T-cell (primary cell): ENCODE data around the gene PRKAR1B. TPM values are rescaled to one million over a fixed set of nuclear protein-coding genes. Genes with fewer than 3 reads are reported as not detected.

Experiments
- ATAC-seq, 4 experiments: fragments of 200-7000 bp in 3 of 4; fragments of 150-1000 bp in 1 of 4; cut with Tn5 transposase; replicated peaks in 1 of 4; 1 replicate in 3 of 4; 2 replicates in 1 of 4; pipeline ENCODE4 v1.10.0; 2021; ENCODE audit warnings: moderate library complexity in 3 of 4, mild to moderate bottlenecking in 2 of 4, moderate number of reproducible peaks in 1 of 4
- CTCF ChIA-PET, 2 donors: fragments of 300-600 bp; sonication (Branson Sonifier 250); formaldehyde crosslinking; loops; one replicate each; lab custom pipeline; 2022; ENCODE audit warnings: antibody characterized with exemption in 2 of 2; lab: Charles Lee
- POLR2A ChIA-PET, 2 donors: fragments of 300-600 bp; sonication (Branson Sonifier 250); formaldehyde crosslinking; loops; one replicate each; lab custom pipeline; 2022; ENCODE audit warnings: antibody characterized with exemption in 2 of 2; lab: Charles Lee
- DNase-seq, 35 experiments: peaks; one replicate each; pipeline versions ENCODE4 v3.0.0 to v3.0.0-alpha.2; 2013 to 2023
- H3K27ac ChIP-seq: one replicate; pipeline ENCODE4 v1.5.1; 2013; ENCODE audit warnings: low read length
- H3K27me3 ChIP-seq, 2 experiments: replicated peaks in 1 of 2; 1 replicate in 1 of 2; 2 replicates in 1 of 2; pipeline versions ENCODE4 v1.6.1 to v1.7.0; 2013; ENCODE audit warnings: low read length in 1 of 2, mixed read lengths in 1 of 2; ENCODE audit not compliant: control insufficient read depth in 2 of 2, insufficient read depth in 2 of 2; ENCODE audit errors: extremely low read depth in 1 of 2
- H3K36me3 ChIP-seq, 2 donors: 1 replicate in 1 of 2; 2 replicates in 1 of 2; pipeline versions ENCODE4 v1.6.1 to v1.7.0; 2013; ENCODE audit warnings: low read length in 1 of 2; ENCODE audit not compliant: control insufficient read depth in 2 of 2, insufficient read depth in 1 of 2; ENCODE audit errors: extremely low read depth in 1 of 2
- H3K4me1 ChIP-seq, 2 experiments: 1 replicate in 1 of 2; 2 replicates in 1 of 2; pipeline versions ENCODE4 v1.6.1 to v1.7.0; 2013; ENCODE audit warnings: low read length in 2 of 2, mixed read lengths in 1 of 2; ENCODE audit not compliant: insufficient read depth in 2 of 2, control insufficient read depth in 1 of 2; ENCODE audit errors: extremely low read depth in 1 of 2
- H3K4me3 ChIP-seq, 2 donors: 1 replicate in 1 of 2; 2 replicates in 1 of 2; pipeline versions ENCODE4 v1.5.1 to v1.7.0; 2013; ENCODE audit warnings: mild to moderate bottlenecking in 2 of 2, low read length in 1 of 2, moderate library complexity in 1 of 2; ENCODE audit not compliant: control insufficient read depth in 1 of 2; ENCODE audit errors: extremely low read depth in 1 of 2
- H3K9me3 ChIP-seq: 2 replicates; pipeline ENCODE4 v1.7.0; 2013
- H3K27ac Mint-ChIP-seq, 2 donors: one replicate each; pipeline ENCODE4 v1.8.0; 2020 to 2021; ENCODE audit warnings: mild to moderate bottlenecking in 2 of 2, mixed read lengths in 2 of 2
- H3K27me3 Mint-ChIP-seq, 2 donors: one replicate each; pipeline ENCODE4 v1.8.0; 2021 to 2022; ENCODE audit warnings: mixed read lengths in 2 of 2
- H3K36me3 Mint-ChIP-seq: one replicate; pipeline ENCODE4 v1.8.0; 2021; ENCODE audit warnings: mixed read lengths
- H3K4me1 Mint-ChIP-seq, 3 donors: one replicate each; pipeline ENCODE4 v1.8.0; 2020 to 2022; ENCODE audit warnings: mixed read lengths in 3 of 3, mild to moderate bottlenecking in 1 of 3
- H3K4me3 Mint-ChIP-seq, 3 donors: one replicate each; pipeline ENCODE4 v1.8.0; 2020 to 2022; ENCODE audit warnings: mild to moderate bottlenecking in 3 of 3, mixed read lengths in 3 of 3, moderate library complexity in 3 of 3
- H3K9me3 Mint-ChIP-seq, 3 donors: one replicate each; pipeline ENCODE4 v1.8.0; 2020 to 2022; ENCODE audit warnings: mixed read lengths in 3 of 3
- WGBS: methylation state at CpG from one replicate; pipeline ENCODE4 v1.1.5; 2013; ENCODE audit warnings: missing lambda C conversion rate; ENCODE audit not compliant: insufficient coverage; 5-methylcytosine and 5-hydroxymethylcytosine counted together
- total RNA-seq, 35 experiments: library from RNA in 6 of 35; stranded (reverse) in 6 of 35; fragments of 120-200 nt in 1 of 35; gene quantifications; one replicate each; pipeline versions ENCODE4 v1.2.1 to v1.2.4 and lab custom pipeline; 2013 to 2026

Gene PRKAR1B
- total RNA-seq, 5 donors from 2014 or later (not counting 1 experiment from before 2014, with no cell fraction given) = 20.7 to 35.4 (median 24.4) TPM

DNA sequence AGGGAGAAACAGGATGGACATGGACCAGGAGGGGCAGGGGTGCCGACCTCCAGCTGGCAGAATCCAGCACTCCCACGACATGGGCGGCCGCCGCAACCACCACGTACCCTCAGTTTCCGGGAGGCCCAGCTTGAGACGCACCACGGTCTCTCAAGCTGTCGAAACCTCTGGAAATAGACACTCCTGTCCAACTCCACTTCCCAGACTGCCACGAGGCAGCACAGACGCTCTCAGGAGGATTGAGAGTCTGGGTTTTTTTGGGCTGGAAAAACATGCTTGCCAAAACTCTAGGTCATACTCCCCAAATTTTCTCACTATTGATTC lies 169.6 kb downstream of the PRKAR1B start:
- no peaks in the 10 kb centered on the region for H3K27me3 Mint-ChIP-seq
- Histone ChIP-seq H3K9me3 (no peaks in the 10 kb centered on the region), H3K36me3 (peaks cover 0 to 5% of the 10 kb centered on the region in 2 donors), H3K4me3 (no peak overlapping the region), H3K27ac (no peak overlapping the region), H3K27me3 (no peaks in the 10 kb centered on the region), H3K4me1 (no peaks in the 10 kb centered on the region)
- H3K4me1 Mint-ChIP-seq = peaks cover 0 to 8% (median 0%) of the 10 kb centered on the region in 3 donors
- H3K36me3 Mint-ChIP-seq = peaks cover 4% of the 10 kb centered on the region
- no peak for DNase-seq
- no peak overlapping the region for H3K4me3 Mint-ChIP-seq
- CTCF ChIA-PET = no interaction called here
- H3K27ac Mint-ChIP-seq = no peak overlapping the region
- ATAC-seq = no peak
- no peaks in the 10 kb centered on the region for H3K9me3 Mint-ChIP-seq
- POLR2A ChIA-PET = no interaction called here
- 95% methylated on average over 9 of the region's 12 CpGs for WGBS

DNA sequence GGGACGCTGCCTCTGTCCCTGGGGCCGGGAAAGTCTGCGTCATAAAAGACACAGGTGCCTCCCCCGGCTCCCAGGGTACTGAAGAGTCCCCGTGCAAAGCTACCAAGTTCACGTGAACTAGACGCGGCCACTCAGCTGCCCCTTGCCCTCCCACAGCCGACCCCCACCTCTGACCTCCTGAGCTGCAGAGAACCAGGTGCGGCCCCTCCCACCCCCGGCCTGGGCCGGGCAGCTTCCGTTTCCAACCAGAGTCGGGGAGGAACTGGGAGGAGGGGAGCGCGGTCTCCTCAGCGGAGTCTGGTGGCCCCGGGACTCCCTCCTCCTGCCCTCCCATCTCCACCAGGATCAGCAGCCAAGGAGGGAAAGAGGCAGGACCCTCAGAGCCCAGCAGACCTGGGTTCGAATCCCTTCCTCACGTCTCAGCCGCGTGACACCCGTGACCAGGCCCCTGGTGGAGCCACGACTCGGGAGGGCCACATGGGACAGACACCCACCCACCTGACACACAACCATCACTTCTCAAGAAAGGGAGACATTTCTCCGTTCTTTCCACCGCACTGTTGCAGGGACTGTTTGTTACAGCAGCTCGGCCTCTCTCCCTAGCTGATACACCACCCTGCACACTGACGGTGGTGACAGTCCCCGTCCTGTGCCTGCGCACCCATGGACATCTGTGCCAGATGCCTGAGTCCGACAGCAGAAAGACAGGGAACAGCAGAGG lies 170.1 kb downstream of the PRKAR1B start:
- Histone ChIP-seq H3K27ac (no peak overlapping the region), H3K9me3 (no peaks in the 10 kb centered on the region), H3K36me3 (peaks cover 0 to 5% of the 10 kb centered on the region in 2 donors), H3K27me3 (no peaks in the 10 kb centered on the region), H3K4me1 (no peaks in the 10 kb centered on the region), H3K4me3 (no peak overlapping the region)
- no peak for DNase-seq
- POLR2A ChIA-PET = no interaction called here
- whole genome bisulfite sequencing = 94% methylated on average over 17 of the region's 32 CpGs
- Mint-ChIP-seq H3K36me3 (peaks cover 4% of the 10 kb centered on the region), H3K9me3 (no peaks in the 10 kb centered on the region), H3K27ac (no peak overlapping the region), H3K4me1 (peaks cover 0 to 8% (median 0%) of the 10 kb centered on the region in 3 donors), H3K4me3 (no peak overlapping the region), H3K27me3 (no peaks in the 10 kb centered on the region)
- CTCF ChIA-PET = no interaction called here
- ATAC-seq = no peak

DNA sequence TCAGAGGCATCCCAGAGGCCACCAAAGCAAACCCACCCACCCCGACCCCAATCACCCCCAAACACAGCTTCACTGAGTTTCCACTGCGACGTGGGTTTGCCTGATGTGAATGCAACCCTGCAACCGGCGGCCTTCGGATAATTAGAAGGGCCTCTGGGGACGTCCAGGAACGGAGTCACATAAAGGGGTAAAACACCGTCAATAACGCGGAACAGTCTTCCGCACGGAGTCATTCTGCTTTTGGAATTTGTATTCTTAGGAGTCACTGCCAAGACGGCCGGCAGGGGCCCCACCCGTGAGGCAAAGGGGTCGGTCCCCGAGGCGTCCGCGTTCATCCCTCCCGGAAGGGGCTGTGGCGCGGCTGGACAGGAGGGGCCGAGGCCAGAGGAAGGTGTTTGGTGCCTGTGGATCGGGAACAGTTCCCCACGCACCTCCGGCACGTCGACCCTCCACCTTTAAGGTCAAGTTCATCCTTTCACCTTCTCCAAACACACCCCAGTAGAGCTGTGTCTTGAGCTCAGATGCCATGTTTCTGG lies 170.7 kb downstream of the PRKAR1B start:
- H3K27me3 ChIP-seq = no peaks in the 10 kb centered on the region

DNA sequence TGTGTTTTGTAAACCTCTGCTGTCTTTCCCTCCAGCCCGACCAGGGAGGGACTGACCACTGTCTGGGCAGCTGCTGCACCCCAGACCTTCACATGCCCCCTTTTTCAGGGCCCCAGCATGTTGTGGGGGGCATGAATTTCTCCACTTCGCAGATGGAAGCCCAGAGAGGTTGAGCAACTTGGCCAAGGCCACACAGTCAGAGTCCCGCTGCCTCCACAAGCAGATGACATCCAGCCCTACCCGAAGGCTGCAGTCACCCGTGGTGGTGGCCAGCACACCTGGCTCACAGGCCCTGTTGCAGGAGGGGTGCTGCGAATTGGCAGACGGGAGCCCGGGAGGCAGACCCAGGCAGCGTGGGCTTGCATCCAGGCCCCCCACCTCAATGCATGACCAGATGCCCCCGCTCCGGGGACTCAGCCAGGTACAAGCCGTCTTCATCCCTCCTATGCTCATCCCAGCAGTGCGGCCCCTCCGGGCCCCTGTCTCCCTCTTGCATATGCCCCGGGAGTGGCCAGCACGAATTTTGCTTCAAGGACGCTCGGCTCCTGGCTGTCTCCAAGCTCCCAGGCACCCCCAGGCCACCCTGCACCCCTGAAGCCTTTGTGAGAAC lies 171.4 kb downstream of the PRKAR1B start:
- Histone ChIP-seq H3K36me3 (peaks cover 0 to 5% of the 10 kb centered on the region in 2 donors), H3K27me3 (no peaks in the 10 kb centered on the region), H3K27ac (no peak overlapping the region), H3K4me1 (no peaks in the 10 kb centered on the region), H3K4me3 (no peak overlapping the region), H3K9me3 (no peaks in the 10 kb centered on the region)
- Mint-ChIP-seq H3K4me1 (peaks cover 0 to 1% (median 0%) of the 10 kb centered on the region in 3 donors), H3K4me3 (no peak overlapping the region), H3K36me3 (no peaks in the 10 kb centered on the region), H3K9me3 (no peaks in the 10 kb centered on the region), H3K27me3 (no peaks in the 10 kb centered on the region), H3K27ac (no peak overlapping the region)
- CTCF ChIA-PET = no interaction called here
- POLR2A ChIA-PET = no interaction called here
- 93% methylated on average over 17 of the region's 18 CpGs for WGBS
- DNase-seq (no peak), ATAC-seq (no peak)

More for the DNA sequence above, 170.7 kb downstream of the PRKAR1B start:
- ChIA-PET POLR2A (no interaction called here), CTCF (no interaction called here)
- Histone ChIP-seq H3K27ac (no peak overlapping the region), H3K36me3 (peaks cover 0 to 5% of the 10 kb centered on the region in 2 donors), H3K4me3 (no peak overlapping the region), H3K9me3 (no peaks in the 10 kb centered on the region), H3K4me1 (no peaks in the 10 kb centered on the region)
- Mint-ChIP-seq H3K36me3 (peaks cover 4% of the 10 kb centered on the region), H3K9me3 (no peaks in the 10 kb centered on the region), H3K27me3 (no peaks in the 10 kb centered on the region), H3K4me1 (peaks cover 0 to 8% (median 0%) of the 10 kb centered on the region in 3 donors), H3K27ac (no peak overlapping the region), H3K4me3 (no peak overlapping the region)
- DNase-seq = no peak
- ATAC-seq = no peak
- 89% methylated on average over 14 of the region's 30 CpGs for WGBS

DNA sequence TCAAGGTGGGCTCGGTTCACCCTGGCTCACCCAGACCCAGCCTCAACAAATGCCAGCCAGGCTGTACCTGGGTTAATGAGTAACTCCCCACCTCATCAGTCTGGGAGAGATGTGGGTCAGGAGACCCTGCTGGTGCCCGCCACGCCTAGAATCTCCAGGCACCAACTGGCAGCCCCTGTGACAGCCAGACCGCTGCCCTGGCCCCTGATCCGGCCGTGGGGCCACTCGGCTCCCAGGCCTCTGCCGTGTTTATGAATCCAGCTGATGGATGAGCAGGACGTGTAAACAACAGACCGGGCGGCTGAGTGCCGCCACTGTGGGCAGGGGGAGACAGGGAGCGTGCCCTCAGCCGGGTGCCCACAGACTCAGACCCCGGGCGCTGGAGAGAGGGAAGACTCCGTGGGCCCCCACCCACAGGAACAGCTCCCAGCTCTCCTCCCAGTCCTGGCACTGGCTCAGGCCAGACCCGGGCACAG lies 173.4 kb downstream of the PRKAR1B start:
- Histone ChIP-seq H3K4me3 (no peak overlapping the region), H3K4me1 (no peaks in the 10 kb centered on the region), H3K9me3 (no peaks in the 10 kb centered on the region), H3K36me3 (peaks cover 2 to 5% of the 10 kb centered on the region in 2 donors), H3K27me3 (no peaks in the 10 kb centered on the region), H3K27ac (no peak overlapping the region)
- no peak for ATAC-seq
- no peak overlapping the region for H3K4me3 Mint-ChIP-seq
- ChIA-PET POLR2A (no interaction called here), CTCF (no interaction called here)
- DNase-seq = no peak
- H3K36me3 Mint-ChIP-seq = peaks cover 7% of the 10 kb centered on the region
- no peaks in the 10 kb centered on the region for H3K27me3 Mint-ChIP-seq
- H3K4me1 Mint-ChIP-seq = no peaks in the 10 kb centered on the region
- no peak overlapping the region for H3K27ac Mint-ChIP-seq
- no peaks in the 10 kb centered on the region for H3K9me3 Mint-ChIP-seq
- WGBS = 86% methylated on average over 9 of the region's 18 CpGs

DNA sequence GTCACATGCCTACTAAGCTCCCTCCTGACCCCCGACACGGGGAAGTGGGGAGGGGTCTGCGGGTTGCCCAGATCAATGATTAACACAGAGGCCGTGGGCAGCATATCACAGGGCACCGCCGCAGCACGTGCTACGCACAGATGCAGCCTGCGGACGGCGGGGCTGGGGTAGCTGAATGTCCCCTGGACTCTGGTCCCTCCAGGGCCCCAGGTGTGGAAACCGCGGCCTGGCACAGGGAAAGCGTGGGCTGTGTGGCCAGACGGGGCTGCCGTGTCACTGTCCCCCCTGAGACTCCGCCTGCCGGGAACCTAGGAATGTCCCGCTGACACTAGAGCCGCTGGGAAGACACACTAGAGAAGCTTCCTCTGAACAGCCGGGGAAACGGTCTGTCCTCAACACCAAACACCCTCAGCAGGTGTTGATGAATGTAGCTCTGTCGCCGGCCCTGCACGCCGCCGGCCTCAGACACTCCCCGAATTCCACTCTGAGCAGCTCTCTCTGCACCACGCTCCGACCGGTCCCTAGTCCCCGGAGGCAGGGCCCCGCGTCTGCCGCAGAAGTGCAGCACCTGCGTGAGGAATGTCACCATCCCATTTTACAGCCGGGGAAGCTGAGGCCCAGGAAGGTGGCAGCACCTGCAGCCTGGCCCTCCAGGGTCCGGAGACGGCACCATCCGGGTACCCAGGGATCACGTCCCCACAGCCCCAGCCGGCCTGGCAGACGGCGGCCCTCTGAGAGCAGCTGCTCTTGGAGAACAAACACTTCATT lies 174.0 kb downstream of the PRKAR1B start:
- Mint-ChIP-seq H3K27ac (no peak overlapping the region), H3K4me1 (no peaks in the 10 kb centered on the region), H3K27me3 (no peaks in the 10 kb centered on the region), H3K36me3 (peaks cover 8% of the 10 kb centered on the region), H3K9me3 (no peaks in the 10 kb centered on the region), H3K4me3 (no peak overlapping the region)
- no peak for ATAC-seq
- peaks cover 2 to 5% of the 10 kb centered on the region in 2 donors for H3K36me3 ChIP-seq
- no peaks in the 10 kb centered on the region for H3K4me1 ChIP-seq
- H3K27me3 ChIP-seq = no peaks in the 10 kb centered on the region
- 97% methylated on average over 29 of the region's 44 CpGs for WGBS
- CTCF ChIA-PET = interaction anchor here in 1 of 2 donors (0.6 kb wide), 1 partner anchor 22 kb away, joined by 3 read pairs; no protein-coding TSS in a partner anchor
- DNase-seq = no peak
- POLR2A ChIA-PET = no interaction called here
- H3K9me3 ChIP-seq = no peaks in the 10 kb centered on the region
- H3K4me3 ChIP-seq = no peak overlapping the region
- H3K27ac ChIP-seq = no peak overlapping the region
